IPS DF 6.9 (cell line): Measurements from ENCODE around the gene SHE.

Source experiments
- DNase-seq: peaks from one replicate; pipeline ENCODE4 v3.0.0-alpha.2; 2013; ENCODE audit warnings: low read depth, low spot score
- H3K27ac ChIP-seq: one replicate; pipeline ENCODE4 v1.5.1; 2013; ENCODE audit warnings: low read length, control low read depth
- H3K27me3 ChIP-seq: 2 replicates; pipeline ENCODE4 v1.6.1; 2013; ENCODE audit warnings: mild to moderate bottlenecking, low read length; ENCODE audit not compliant: control insufficient read depth, insufficient read depth
- H3K36me3 ChIP-seq: 2 replicates; pipeline ENCODE4 v1.6.1; 2013; ENCODE audit warnings: low read length; ENCODE audit not compliant: control insufficient read depth, insufficient read depth
- H3K4me1 ChIP-seq: 2 replicates; pipeline ENCODE4 v1.6.1; 2013; ENCODE audit warnings: low read length; ENCODE audit not compliant: control insufficient read depth, insufficient read depth
- H3K4me3 ChIP-seq: 2 replicates; pipeline ENCODE4 v1.5.1; 2013; ENCODE audit warnings: mild to moderate bottlenecking, low read length
- H3K9me3 ChIP-seq: 2 replicates; pipeline ENCODE4 v1.6.1; 2013; ENCODE audit warnings: low read length, inconsistent platforms; ENCODE audit not compliant: control insufficient read depth, insufficient read depth
- WGBS: extraction: QIAGEN DNeasy Blood & Tissue Kit; methylation state at CpG from one replicate; pipeline ENCODE4 v1.1.7; 2013; ENCODE audit warnings: mixed read lengths, missing lambda C conversion rate; ENCODE audit not compliant: insufficient read length, insufficient coverage; 5-methylcytosine and 5-hydroxymethylcytosine counted together

The SHE gene

GRCh38 chr1:154481053-154481452 is 21.2 kb downstream of the SHE start:
- H3K9me3 ChIP-seq, result no peaks in the 10 kb centered on the region
- no peaks in the 10 kb centered on the region for H3K27me3 ChIP-seq
- no peak overlapping the region for H3K4me3 ChIP-seq
- no peak overlapping the region for H3K27ac ChIP-seq
- H3K36me3 ChIP-seq, result no peaks in the 10 kb centered on the region
- DNase-seq, result no peak
- H3K4me1 ChIP-seq, result no peaks in the 10 kb centered on the region
- WGBS, result no CpG with 5 or more reads among the region's 1 CpG

GRCh38 chr1:154479764-154480421 is 22.3 kb downstream of the SHE start:
- no peaks in the 10 kb centered on the region for H3K36me3 ChIP-seq
- no peaks in the 10 kb centered on the region for H3K4me1 ChIP-seq
- H3K27me3 ChIP-seq, result no peaks in the 10 kb centered on the region
- H3K27ac ChIP-seq, result no peak overlapping the region
- WGBS, result no CpG with 5 or more reads among the region's 9 CpGs
- no peak overlapping the region for H3K4me3 ChIP-seq
- H3K9me3 ChIP-seq, result no peaks in the 10 kb centered on the region
- no peak for DNase-seq

- no peak for DNase-seq
- H3K27me3 ChIP-seq, result no peaks in the 10 kb centered on the region
- no peaks in the 10 kb centered on the region for H3K9me3 ChIP-seq
- WGBS, result no CpG with 5 or more reads among the region's 5 CpGs
- no peaks in the 10 kb centered on the region for H3K4me1 ChIP-seq
- no peak overlapping the region for H3K27ac ChIP-seq
- no peak overlapping the region for H3K4me3 ChIP-seq
- no peaks in the 10 kb centered on the region for H3K36me3 ChIP-seq
Measured at GRCh38 chr1:154478639-154479038, 23.6 kb downstream of the SHE start.

- H3K9me3 ChIP-seq, result no peaks in the 10 kb centered on the region
- H3K27me3 ChIP-seq, result no peaks in the 10 kb centered on the region
- no peak overlapping the region for H3K4me3 ChIP-seq
- H3K4me1 ChIP-seq, result no peaks in the 10 kb centered on the region
- H3K27ac ChIP-seq, result no peak overlapping the region
- WGBS, result no CpG with 5 or more reads among the region's 8 CpGs
- DNase-seq, result no peak
- no peaks in the 10 kb centered on the region for H3K36me3 ChIP-seq
Measured at GRCh38 chr1:154478013-154478412, 24.2 kb downstream of the SHE start.

- H3K27ac ChIP-seq, result no peak overlapping the region
- H3K4me3 ChIP-seq, result no peak overlapping the region
- H3K9me3 ChIP-seq, result no peaks in the 10 kb centered on the region
- no peak for DNase-seq
- no peaks in the 10 kb centered on the region for H3K27me3 ChIP-seq
- no peaks in the 10 kb centered on the region for H3K4me1 ChIP-seq
- no peaks in the 10 kb centered on the region for H3K36me3 ChIP-seq
- no CpG with 5 or more reads among the region's 1 CpG for WGBS
Measured at GRCh38 chr1:154476791-154477190, 25.4 kb downstream of the SHE start.

- Histone ChIP-seq H3K36me3 (no peaks in the 10 kb centered on the region), H3K4me3 (no peak overlapping the region), H3K4me1 (no peaks in the 10 kb centered on the region), H3K27me3 (no peaks in the 10 kb centered on the region), H3K27ac (no peak overlapping the region), H3K9me3 (no peaks in the 10 kb centered on the region)
- DNase-seq, result no peak
- no CpG with 5 or more reads among the region's 3 CpGs for WGBS
Measured at GRCh38 chr1:154474802-154475201, 27.4 kb downstream of the SHE start.

GRCh38 chr1:154471304-154471703 is 30.9 kb downstream of the SHE start:
- no peak overlapping the region for H3K4me3 ChIP-seq
- H3K36me3 ChIP-seq, result no peaks in the 10 kb centered on the region
- no peaks in the 10 kb centered on the region; the same call in 1 of the 2 replicates for H3K4me1 ChIP-seq
- no peak for DNase-seq
- no peaks in the 10 kb centered on the region for H3K9me3 ChIP-seq
- H3K27me3 ChIP-seq, result no peaks in the 10 kb centered on the region
- H3K27ac ChIP-seq, result no peak overlapping the region
- no CpG with 5 or more reads among the region's 2 CpGs for WGBS

GRCh38 chr1:154469844-154470560 is 32.2 kb downstream of the SHE start:
- no CpG with 5 or more reads among the region's 10 CpGs for WGBS
- H3K4me3 ChIP-seq, result no peak overlapping the region
- no peak for DNase-seq
- H3K36me3 ChIP-seq, result no peaks in the 10 kb centered on the region
- H3K27ac ChIP-seq, result no peak overlapping the region
- H3K9me3 ChIP-seq, result no peaks in the 10 kb centered on the region
- H3K4me1 ChIP-seq, result no peaks in the 10 kb centered on the region; the same call in 1 of the 2 replicates
- no peaks in the 10 kb centered on the region for H3K27me3 ChIP-seq

- DNase-seq, result no peak
- Histone ChIP-seq H3K9me3 (no peaks in the 10 kb centered on the region), H3K27ac (no peak overlapping the region), H3K27me3 (no peaks in the 10 kb centered on the region), H3K4me1 (no peaks in the 10 kb centered on the region; the same call in 1 of the 2 replicates), H3K36me3 (no peaks in the 10 kb centered on the region), H3K4me3 (no peak overlapping the region)
- no CpG with 5 or more reads among the region's 12 CpGs for WGBS
Measured at GRCh38 chr1:154468535-154469250, 33.5 kb downstream of the SHE start.

- no peaks in the 10 kb centered on the region for H3K27me3 ChIP-seq
- no CpG with 5 or more reads among the region's 11 CpGs for WGBS
- no peaks in the 10 kb centered on the region for H3K9me3 ChIP-seq
- H3K27ac ChIP-seq, result no peak overlapping the region
- H3K36me3 ChIP-seq, result no peaks in the 10 kb centered on the region
- no peak for DNase-seq
- no peaks in the 10 kb centered on the region; the same call in 1 of the 2 replicates for H3K4me1 ChIP-seq
- no peak overlapping the region for H3K4me3 ChIP-seq
Measured at GRCh38 chr1:154467434-154468102, 34.6 kb downstream of the SHE start.
